ENCODE results near the gene ETFBKMT. TPM values are rescaled to one million over a fixed set of nuclear protein-coding genes. Genes with fewer than 3 reads are reported as not detected.
"Not testable (repeated sequence)": the region's sequence is repeated elsewhere in the genome, so short reads cannot be mapped to it uniquely, and the experiment has no call there.

The ETFBKMT gene
- total RNA-seq, 2 experiments from 2014 or later, result 0.38 to 0.92 TPM

DNA sequence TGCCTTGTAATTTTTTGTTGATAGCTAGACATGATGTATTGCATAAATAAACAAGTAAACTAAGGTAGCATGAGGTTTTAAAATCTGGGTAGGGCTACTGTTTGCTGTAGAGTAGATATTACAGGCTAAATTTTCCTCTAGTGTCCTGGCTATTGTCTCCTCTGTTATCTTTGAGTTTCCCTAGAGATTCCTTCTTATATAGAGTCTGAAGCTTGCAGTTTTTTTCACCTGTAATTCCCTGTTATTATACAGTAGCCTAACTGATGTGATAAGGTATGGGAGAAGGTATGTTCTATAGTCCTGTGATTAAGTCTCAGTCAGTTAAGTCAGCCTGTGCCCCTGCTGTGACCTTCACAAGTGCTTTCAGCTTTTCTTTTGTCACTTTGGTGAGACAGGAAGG is 9.5 kb downstream of the ETFBKMT start:
- DNase-seq (no peak), ATAC-seq (ENCODE audit: poor library complexity) (no peak)
- H3K9me3 ChIP-seq (ENCODE audit: control insufficient read depth in 1 of 2, insufficient read depth in 1 of 2, low read length in 2 of 2), result peaks cover 8 to 15% of the 10 kb centered on the region in 2 experiments
- ChIA-PET POLR2A (interaction anchor here (1.6 kb wide), 1 partner anchor 14 kb away, joined by 5 read pairs; no protein-coding TSS in a partner anchor), CTCF (interaction anchor here (1.4 kb wide), 1 partner anchor 13 kb away, joined by 3 read pairs; no protein-coding TSS in a partner anchor)
- H3K4me3 ChIP-seq (ENCODE audit: low read length), result no peak overlapping the region
- Mint-ChIP-seq H3K4me1 (ENCODE audit: low read depth) (no peaks in the 10 kb centered on the region), H3K4me3 (no peak overlapping the region), H3K9me3 (peaks cover 3% of the 10 kb centered on the region), H3K27me3 (no peaks in the 10 kb centered on the region), H3K27ac (no peak overlapping the region), H3K36me3 (ENCODE audit: low read depth) (peaks cover 57% of the 10 kb centered on the region)
- H3K4me1 ChIP-seq (ENCODE audit: insufficient read depth, low read length), result no peaks in the 10 kb centered on the region
- no peak for TF ChIP-seq CTCF (IDR thresholded peaks at IDR 0.05)
- H3K27me3 ChIP-seq (ENCODE audit: control insufficient read depth in 1 of 2, insufficient read depth in 2 of 2, low read length in 2 of 2), result no peaks in the 10 kb centered on the region
- peaks cover 11% of the 10 kb centered on the region for H3K36me3 ChIP-seq (ENCODE audit: insufficient read depth, low read length)
- H3K27ac ChIP-seq (ENCODE audit: low read depth in 1 of 2, low read length in 2 of 2), result no peak overlapping the region
- intact Hi-C loops (cut with DNase I, micrococcal nuclease), result no loop called here

- DNase-seq; ATAC-seq (ENCODE audit: poor library complexity); H3K27ac Mint-ChIP-seq; H3K4me3 Mint-ChIP-seq; H3K9me3 Mint-ChIP-seq; H3K27me3 ChIP-seq (ENCODE audit: control insufficient read depth in 1 of 2, insufficient read depth in 2 of 2, low read length in 2 of 2); H3K4me1 Mint-ChIP-seq (ENCODE audit: low read depth); H3K4me3 ChIP-seq (ENCODE audit: low read length); H3K27ac ChIP-seq (ENCODE audit: low read depth in 1 of 2, low read length in 2 of 2); intact Hi-C loops (cut with DNase I, micrococcal nuclease); H3K4me1 ChIP-seq (ENCODE audit: insufficient read depth, low read length); H3K27me3 Mint-ChIP-seq: not testable (repeated sequence)
- Histone ChIP-seq H3K9me3 (ENCODE audit: control insufficient read depth in 1 of 2, insufficient read depth in 1 of 2, low read length in 2 of 2) (peaks cover 8 to 15% of the 10 kb centered on the region in 2 experiments), H3K36me3 (ENCODE audit: insufficient read depth, low read length) (peaks cover 12% of the 10 kb centered on the region)
- POLR2A ChIA-PET, result interaction anchor here (1.6 kb wide), 1 partner anchor 13 kb away, joined by 5 read pairs; no protein-coding TSS in a partner anchor
- H3K36me3 Mint-ChIP-seq (ENCODE audit: low read depth), result peaks cover 63% of the 10 kb centered on the region
- CTCF ChIA-PET, result interaction anchor here (1.1 to 1.4 kb wide), 2 partner anchors 12 to 16 kb away, joined by 3 to 5 read pairs; no protein-coding TSS in a partner anchor
Observed at GRCh38 chr12:31669582-31669981, 10.1 kb downstream of the ETFBKMT start.

- no peaks in the 10 kb centered on the region for H3K4me1 Mint-ChIP-seq (ENCODE audit: low read depth)
- DNase-seq (no peak), ATAC-seq (ENCODE audit: poor library complexity) (no peak)
- POLR2A ChIA-PET, result no interaction called here
- TF ChIP-seq CTCF (IDR thresholded peaks at IDR 0.05), result no peak
- H3K27me3 Mint-ChIP-seq, result no peaks in the 10 kb centered on the region
- peaks cover 3% of the 10 kb centered on the region for H3K9me3 Mint-ChIP-seq
- H3K27ac Mint-ChIP-seq, result no peak overlapping the region
- no peak overlapping the region for H3K4me3 Mint-ChIP-seq
- H3K4me1 ChIP-seq (ENCODE audit: insufficient read depth, low read length), result no peaks in the 10 kb centered on the region
- H3K9me3 ChIP-seq (ENCODE audit: control insufficient read depth in 1 of 2, insufficient read depth in 1 of 2, low read length in 2 of 2), result peaks cover 8 to 15% of the 10 kb centered on the region in 2 experiments
- peaks cover 75% of the 10 kb centered on the region for H3K36me3 Mint-ChIP-seq (ENCODE audit: low read depth)
- no peak overlapping the region for H3K4me3 ChIP-seq (ENCODE audit: low read length)
- CTCF ChIA-PET, result no interaction called here
- no peaks in the 10 kb centered on the region for H3K27me3 ChIP-seq (ENCODE audit: control insufficient read depth in 1 of 2, insufficient read depth in 2 of 2, low read length in 2 of 2)
- H3K27ac ChIP-seq (ENCODE audit: low read depth in 1 of 2, low read length in 2 of 2), result no peak overlapping the region
- intact Hi-C loops (cut with DNase I, micrococcal nuclease), result no loop called here
- H3K36me3 ChIP-seq (ENCODE audit: insufficient read depth, low read length), result peaks cover 12% of the 10 kb centered on the region
Observed at GRCh38 chr12:31672521-31672920, 13.0 kb downstream of the ETFBKMT start.

Measured in CD4-positive, alpha-beta T cell (primary cell).